Left kidney (tissue), 2 donors: Measurements from ENCODE around the gene PAX8. TPM values are rescaled to one million over a fixed set of nuclear protein-coding genes. Genes with fewer than 3 reads are reported as not detected.
A peak's percentile ranks its signal among the peaks of the same experiment; 100 is the strongest.

Source experiments
- DNase-seq: peaks from one replicate; pipeline ENCODE4 v3.0.0-alpha.2; 2013
- polyA plus RNA-seq: library from polyadenylated mRNA; unstranded; fragments of 120-200 nt; gene quantifications from one replicate; pipeline ENCODE4 v1.2.1, GENCODE V29; 2013; ENCODE audit not compliant: insufficient read length

Gene PAX8
- polyA plus RNA-seq, 1 donor, result 474 TPM

- no peak for DNase-seq
Measured at GRCh38 chr2:113268621-113269360, 9.9 kb downstream of the PAX8 start.

GRCh38 chr2:113266431-113266830 is 12.3 kb downstream of the PAX8 start:
- no peak for DNase-seq

GRCh38 chr2:113264713-113265403 is 13.9 kb downstream of the PAX8 start:
- no peak for DNase-seq

- no peak for DNase-seq
Measured at GRCh38 chr2:113263546-113263945, 15.2 kb downstream of the PAX8 start.

GRCh38 chr2:113260991-113261390 is 17.7 kb downstream of the PAX8 start:
- no peak for DNase-seq

- no peak for DNase-seq
Measured at GRCh38 chr2:113258471-113259147, 20.1 kb downstream of the PAX8 start.

GRCh38 chr2:113257516-113258264 is 21.0 kb downstream of the PAX8 start:
- DNase-seq, result no peak

- no peak for DNase-seq
Measured at GRCh38 chr2:113255140-113256070, 23.3 kb downstream of the PAX8 start.

GRCh38 chr2:113253453-113253852 is 25.3 kb downstream of the PAX8 start:
- DNase-seq, result no peak

GRCh38 chr2:113252047-113252590 is 26.6 kb downstream of the PAX8 start:
- DNase-seq, result no peak

GRCh38 chr2:113251118-113251517 is 27.6 kb downstream of the PAX8 start:
- DNase-seq, result no peak

GRCh38 chr2:113248997-113249770 is 29.5 kb downstream of the PAX8 start:
- DNase-seq, result peak; percentile 70

GRCh38 chr2:113246606-113247005 is 32.1 kb downstream of the PAX8 start:
- no peak for DNase-seq

GRCh38 chr2:113245276-113245711 is 33.4 kb downstream of the PAX8 start:
- DNase-seq, result no peak

- no peak for DNase-seq
Measured at GRCh38 chr2:113242327-113242726, 36.4 kb downstream of the PAX8 start.

GRCh38 chr2:113240915-113241911 is 37.5 kb downstream of the PAX8 start:
- DNase-seq, result no peak

GRCh38 chr2:113240150-113240914 is 38.4 kb downstream of the PAX8 start:
- DNase-seq, result no peak
